Retina (tissue), 1 donor: Measurements from ENCODE around the gene EPB41L4B.

Experiments used
- DNase-seq: peaks from one replicate; pipeline ENCODE4 v3.0.0-alpha.2; 2016

The EPB41L4B gene

GRCh38 chr9:109269081-109269480, 51.8 kb downstream of the EPB41L4B start:
- no peak for DNase-seq

GRCh38 chr9:109267555-109267954, 53.3 kb downstream of the EPB41L4B start:
- no peak for DNase-seq

- DNase-seq: no peak
These were observed 55.8 kb downstream of the EPB41L4B start for GRCh38 chr9:109264877-109265587.

GRCh38 chr9:109263358-109263757, 57.5 kb downstream of the EPB41L4B start:
- no peak for DNase-seq

DNA sequence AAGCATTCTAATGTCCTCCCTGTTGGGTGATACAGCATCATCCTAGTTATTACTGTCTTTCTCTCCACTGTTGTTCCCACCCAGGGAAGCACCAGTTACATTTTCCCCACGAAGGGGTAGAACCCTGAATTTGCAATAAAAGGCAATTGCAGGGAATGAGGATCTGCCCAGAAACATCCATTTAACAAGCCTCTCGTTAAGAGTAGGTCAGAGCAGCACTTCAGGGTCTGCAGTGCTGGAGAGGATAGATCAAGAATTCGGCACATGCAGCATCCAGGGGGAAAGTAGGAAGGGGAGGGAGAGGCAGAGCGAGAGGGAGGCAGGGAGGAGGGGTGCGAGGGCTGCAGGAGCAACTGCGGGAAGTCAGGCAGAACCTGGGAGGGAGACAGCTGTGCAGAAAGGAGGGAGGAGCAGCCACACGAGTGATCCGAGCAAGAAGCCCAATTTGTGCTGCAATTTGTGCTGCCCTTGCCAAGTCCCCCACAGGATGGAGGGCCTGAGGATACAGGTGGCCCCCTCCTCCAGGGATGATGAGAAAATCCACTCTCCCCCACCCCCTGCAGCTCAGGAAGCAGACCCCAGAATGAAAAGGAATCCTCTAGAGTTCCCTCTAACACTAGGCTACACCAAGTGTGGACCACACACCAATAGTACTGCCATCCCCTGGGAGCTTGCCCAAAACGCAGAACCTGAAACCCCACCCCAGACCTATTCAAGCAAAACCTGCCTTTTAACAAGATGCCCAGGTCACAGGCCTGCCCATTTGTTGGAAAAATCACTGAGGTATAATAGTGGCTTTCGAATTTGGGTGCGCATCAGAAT, 62.2 kb downstream of the EPB41L4B start:
- peak; percentile 50 for DNase-seq

- no peak for DNase-seq
These were observed 64.5 kb downstream of the EPB41L4B start for GRCh38 chr9:109256336-109256735.

- no peak for DNase-seq
These were observed 65.5 kb downstream of the EPB41L4B start for GRCh38 chr9:109255394-109255793.

DNA sequence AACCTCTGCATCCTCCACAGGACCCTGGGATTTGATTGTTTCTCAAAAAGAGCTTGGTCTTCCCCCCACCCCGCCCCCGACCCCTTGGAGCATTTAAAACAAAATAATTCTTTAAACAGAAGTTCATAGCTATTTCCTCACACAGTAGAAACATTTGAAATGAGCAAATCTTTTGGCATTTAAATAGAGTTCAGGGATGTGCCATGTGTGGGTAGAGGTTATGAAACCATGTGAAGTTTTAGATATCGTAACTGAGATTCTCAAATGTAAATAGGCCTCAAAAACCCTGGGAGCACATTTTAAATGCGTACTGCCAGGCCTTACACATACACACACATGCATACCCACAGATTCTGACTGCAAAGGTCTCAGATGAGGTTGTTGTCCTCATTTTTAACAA, 66.5 kb downstream of the EPB41L4B start:
- no peak for DNase-seq

GRCh38 chr9:109253637-109254284, 67.1 kb downstream of the EPB41L4B start:
- DNase-seq: no peak

DNA sequence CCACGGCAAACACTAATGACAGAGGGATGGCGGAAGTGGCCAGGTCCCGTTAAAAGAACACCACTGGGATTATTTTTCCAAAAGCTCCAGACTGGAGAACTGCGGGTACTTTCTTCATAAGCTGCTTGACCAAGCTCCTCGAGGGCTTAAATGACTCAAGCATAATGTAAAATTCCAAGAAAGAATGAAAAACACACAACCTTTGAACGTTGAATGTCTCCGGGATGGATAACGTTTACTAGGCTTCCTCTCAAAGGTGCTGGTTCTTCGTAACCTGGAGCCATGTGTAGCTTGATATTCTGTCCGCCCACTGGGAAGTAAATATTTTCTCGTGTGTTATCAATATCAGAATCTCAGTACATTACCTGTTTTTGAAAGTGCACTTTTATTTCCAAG, 67.6 kb downstream of the EPB41L4B start:
- no peak for DNase-seq

GRCh38 chr9:109252291-109252690, 68.6 kb downstream of the EPB41L4B start:
- no peak for DNase-seq

- DNase-seq: no peak
These were observed 69.1 kb downstream of the EPB41L4B start for GRCh38 chr9:109251776-109252106.

- no peak for DNase-seq
These were observed 69.6 kb downstream of the EPB41L4B start for GRCh38 chr9:109251080-109251775.

GRCh38 chr9:109250771-109251079, 70.1 kb downstream of the EPB41L4B start:
- DNase-seq: no peak

- no peak for DNase-seq
These were observed 70.5 kb downstream of the EPB41L4B start for GRCh38 chr9:109250311-109250741.

DNA sequence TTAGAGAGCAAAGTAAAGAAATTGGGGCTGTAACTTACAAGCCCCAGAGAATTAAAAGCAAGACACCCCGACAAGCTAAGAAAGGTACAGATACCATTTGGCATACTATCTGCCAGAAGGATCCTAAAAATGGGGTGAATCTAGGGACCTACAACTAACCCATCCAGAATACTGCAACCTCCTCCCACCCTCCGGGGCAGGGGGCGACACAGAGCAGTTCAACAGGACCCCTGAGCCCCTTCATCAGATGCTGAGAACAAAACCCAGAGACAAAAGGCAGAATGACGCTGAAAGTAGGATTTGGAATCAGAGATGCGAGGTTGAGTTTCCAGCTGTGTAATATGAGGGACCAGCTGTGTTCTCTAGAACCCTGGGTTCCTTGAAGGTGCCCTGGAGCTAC, 71.2 kb downstream of the EPB41L4B start:
- no peak for DNase-seq

DNA sequence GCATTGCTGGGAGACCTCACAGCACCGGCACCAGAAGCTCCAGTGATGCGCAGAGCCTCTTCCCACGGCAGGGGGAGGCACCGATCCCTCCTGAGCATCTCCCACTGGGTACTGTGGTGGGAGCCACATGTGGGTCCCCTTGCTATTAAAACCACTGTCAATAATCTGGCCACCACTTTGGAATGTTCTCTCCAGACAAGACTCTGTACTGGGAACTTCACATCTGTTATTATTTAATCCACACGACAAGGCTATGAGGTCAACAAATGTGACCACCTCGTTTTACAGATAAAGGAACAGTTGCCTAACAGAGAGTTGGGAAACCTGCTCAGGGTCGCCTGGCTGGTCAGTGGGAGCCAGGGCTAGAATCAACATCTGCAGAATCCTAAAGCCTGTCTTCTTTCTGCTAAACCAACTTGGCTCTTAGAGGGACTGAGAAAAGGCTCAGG, 72.7 kb downstream of the EPB41L4B start:
- no peak for DNase-seq

DNA sequence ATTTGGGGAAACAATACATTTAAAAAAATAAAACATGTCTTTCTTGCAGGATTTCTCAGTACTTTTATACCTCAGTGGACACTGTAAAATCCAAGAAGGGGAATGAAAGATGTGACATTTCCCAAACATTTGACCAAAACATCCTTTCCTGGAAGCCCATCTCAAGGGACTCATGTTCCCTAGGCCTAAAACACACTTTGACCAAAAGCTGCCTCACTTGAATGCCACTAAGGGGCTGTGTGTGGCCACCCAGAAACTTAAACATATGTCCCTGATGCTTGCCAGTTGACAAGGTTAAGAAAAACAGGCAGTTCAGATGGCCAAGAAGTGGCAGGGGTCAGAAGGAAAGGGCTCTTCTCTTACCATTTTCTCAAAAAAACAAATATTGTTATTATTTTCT, 73.6 kb downstream of the EPB41L4B start:
- no peak for DNase-seq

DNA sequence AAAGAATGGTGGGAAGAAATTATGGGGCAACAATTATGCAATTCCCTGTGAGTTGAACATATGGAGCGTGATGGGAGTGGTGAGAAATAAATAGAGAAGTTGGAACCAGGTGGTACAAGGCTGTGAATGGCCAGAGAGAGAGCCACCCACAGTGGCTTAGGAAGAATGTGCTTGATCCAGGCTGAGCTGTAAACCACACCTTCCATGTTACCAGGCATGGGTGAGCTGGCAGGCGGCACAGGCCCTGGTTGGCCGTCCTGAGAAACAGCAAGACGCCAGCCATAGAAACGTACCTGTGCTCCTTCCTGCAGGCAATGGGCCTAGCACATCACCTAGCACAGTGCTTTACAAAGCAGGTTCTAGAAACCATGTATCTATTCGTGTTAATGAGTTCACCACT, 74.3 kb downstream of the EPB41L4B start:
- DNase-seq: no peak

DNA sequence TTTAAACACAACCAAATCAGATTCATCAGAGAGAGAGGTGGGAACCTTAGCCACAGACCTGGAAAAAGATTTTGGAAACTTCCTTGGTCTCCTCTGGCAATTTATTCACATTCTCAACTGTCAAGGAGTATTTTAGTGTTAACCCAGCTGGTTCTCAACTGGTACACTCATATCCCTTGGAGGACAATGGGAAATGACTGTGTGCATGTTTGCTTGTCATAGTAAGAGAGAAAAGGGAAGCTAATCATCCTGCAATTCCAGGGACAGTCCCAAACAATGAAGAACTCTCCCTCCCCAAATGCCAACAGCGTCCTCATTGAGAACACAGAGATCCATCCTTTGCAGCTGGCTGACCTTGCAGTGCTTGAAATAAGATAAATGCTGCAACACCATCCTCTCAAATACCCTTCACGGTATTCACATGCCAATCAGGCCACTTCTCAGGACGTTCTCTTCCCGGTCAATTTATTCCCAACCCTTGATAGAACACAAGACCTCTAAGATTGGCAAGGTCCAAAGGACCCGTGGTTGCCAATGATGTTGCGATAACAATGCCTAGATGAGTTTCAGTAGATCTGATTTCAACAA, 75.5 kb downstream of the EPB41L4B start:
- no peak for DNase-seq

DNA sequence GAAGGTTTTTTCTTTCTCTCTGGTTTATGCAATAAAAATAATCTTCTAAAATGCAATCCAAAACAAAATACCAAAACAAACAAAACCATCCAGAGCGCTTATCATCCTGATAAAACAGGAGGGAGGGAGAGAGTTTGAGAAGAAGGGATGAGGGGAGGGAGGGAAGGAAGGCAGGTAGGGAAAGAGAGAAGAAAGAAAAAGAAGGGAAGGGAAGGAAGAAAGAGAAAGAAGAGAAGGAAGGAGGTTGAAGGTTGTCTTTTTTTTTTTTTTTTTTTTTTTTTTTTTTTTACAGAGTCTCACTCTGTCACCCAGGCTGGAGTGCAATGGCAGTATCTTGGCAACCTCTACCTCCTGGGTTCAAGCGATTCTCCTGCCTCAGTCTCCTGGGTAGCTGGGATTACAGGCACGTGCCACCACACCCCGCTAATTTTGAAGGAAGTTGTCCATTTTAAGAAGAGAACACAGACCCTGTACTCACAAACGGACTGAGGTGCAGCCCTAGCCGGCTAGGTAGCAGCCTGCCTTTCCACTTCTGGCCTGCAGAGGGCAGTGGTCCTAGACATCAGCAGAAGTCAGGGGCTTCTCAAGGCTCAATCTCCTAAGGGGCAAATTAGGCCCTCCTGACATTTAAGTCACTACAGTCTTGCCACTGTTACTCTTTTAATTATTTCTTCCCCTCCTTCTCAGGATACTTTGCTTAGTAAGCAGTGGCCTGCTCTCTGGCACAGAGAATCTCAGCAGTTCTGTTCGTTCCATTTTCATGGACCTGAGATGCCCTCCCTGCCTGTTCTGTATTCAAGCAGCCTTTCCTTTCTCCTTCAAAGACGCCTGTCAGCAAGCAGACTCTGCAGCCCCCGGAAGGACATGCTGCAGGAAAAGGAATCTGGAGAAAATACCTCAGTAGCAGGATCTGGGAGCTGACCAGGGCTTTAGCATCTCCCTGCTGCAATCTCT, 76.4 kb downstream of the EPB41L4B start:
- peak; percentile 82 for DNase-seq

DNA sequence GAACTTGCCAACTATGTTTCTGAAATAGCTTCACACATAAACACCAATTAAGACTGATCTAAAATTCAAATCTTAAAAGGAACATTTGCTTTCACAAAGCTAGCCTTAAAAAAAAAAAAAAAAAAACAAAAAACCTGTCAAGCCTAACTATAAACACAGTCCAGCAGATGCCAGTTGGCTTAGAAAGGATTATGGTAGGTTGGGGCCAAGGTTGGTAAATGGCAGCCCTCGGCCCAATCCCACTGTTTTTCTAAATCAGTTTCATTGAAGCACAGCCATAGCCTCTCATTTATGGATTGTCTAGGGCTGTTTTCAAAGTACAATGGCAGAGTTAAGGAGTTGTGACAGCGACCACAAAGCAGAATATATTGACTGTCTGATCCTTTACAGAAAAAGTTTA, 78.1 kb downstream of the EPB41L4B start:
- DNase-seq: no peak
